PC-3 (cell line): ENCODE results near the gene ENO3. TPM values are rescaled to one million over a fixed set of nuclear protein-coding genes. Genes with fewer than 3 reads are reported as not detected.
"Not testable (repeated sequence)": the region's sequence is repeated elsewhere in the genome, so short reads cannot be mapped to it uniquely, and the experiment has no call there.

ENCODE experiments used
- ATAC-seq: fragments of 200-7000 bp; cut with Tn5 transposase; 2 replicates; pipeline ENCODE4 v1.9.1; 2020; ENCODE audit warnings: mild to moderate bottlenecking, moderate library complexity
- BruUV-seq: library from RNA; stranded (reverse); fragments of 400-500 nt; replicated peaks from 2 replicates; lab custom pipeline; 2021; lab: Mats Ljungman, UMichigan
- CTCF ChIA-PET: fragments of 300-600 bp; sonication (Branson Sonifier 250); formaldehyde crosslinking; loops from one replicate; lab custom pipeline; 2022; ENCODE audit warnings: antibody characterized with exemption; lab: Charles Lee
- POLR2A ChIA-PET: fragments of 300-600 bp; sonication (Branson Sonifier 250); formaldehyde crosslinking; loops from one replicate; lab custom pipeline; 2022; ENCODE audit warnings: antibody characterized with exemption; ENCODE audit not compliant: unreplicated experiment; lab: Charles Lee
- DNase-seq: peaks from one replicate; pipeline ENCODE4 v3.0.0-alpha.2; 2015
- H2AFZ ChIP-seq: fragments of 300-600 bp; sonication (generic); 2 replicates; pipeline ENCODE4 v1.6.0; 2016; ENCODE audit warnings: antibody characterized with exemption, low read length
- H3F3A ChIP-seq: fragments of 300-600 bp; sonication (generic); one replicate; pipeline ENCODE4 v1.6.0; 2017; ENCODE audit warnings: antibody characterized with exemption, low read length, control low read depth, mild to moderate bottlenecking; ENCODE audit not compliant: unreplicated experiment
- H3K27ac ChIP-seq: fragments of 300-600 bp; sonication (generic); 2 replicates; pipeline ENCODE4 v1.5.1; 2016; ENCODE audit warnings: mild to moderate bottlenecking, low read length
- H3K27me3 ChIP-seq: fragments of 300-600 bp; sonication (generic); 2 replicates; pipeline ENCODE4 v1.6.1; 2016; ENCODE audit warnings: low read length, mixed read lengths
- H3K36me3 ChIP-seq: fragments of 300-600 bp; sonication (generic); 2 replicates; pipeline ENCODE4 v1.6.1; 2016; ENCODE audit warnings: low read depth, mixed run types, low read length, mixed read lengths
- H3K4me1 ChIP-seq: fragments of 300-600 bp; sonication (generic); 2 replicates; pipeline ENCODE4 v1.5.1; 2016; ENCODE audit warnings: low read length; ENCODE audit not compliant: insufficient read depth
- H3K4me2 ChIP-seq: fragments of 300-600 bp; sonication (generic); 2 replicates; pipeline ENCODE4 v1.6.0; 2016; ENCODE audit warnings: low read length
- H3K4me3 ChIP-seq: fragments of 300-600 bp; sonication (generic); 2 replicates; pipeline ENCODE4 v1.5.1; 2016; ENCODE audit warnings: mild to moderate bottlenecking, low read length, mixed read lengths
- H3K79me2 ChIP-seq: fragments of 300-600 bp; sonication (generic); 2 replicates; pipeline ENCODE4 v1.6.1; 2017; ENCODE audit warnings: low read length, mixed read lengths
- H3K9ac ChIP-seq: fragments of 300-600 bp; sonication (generic); 2 replicates; pipeline ENCODE4 v1.6.0; 2016; ENCODE audit warnings: mild to moderate bottlenecking, low read length
- H3K9me2 ChIP-seq: fragments of 300-600 bp; sonication (generic); replicated peaks from 2 replicates; pipeline ENCODE4 v1.6.1; 2016; ENCODE audit warnings: mixed run types, low read length, mixed read lengths
- H3K9me3 ChIP-seq: fragments of 300-600 bp; sonication (generic); 2 replicates; pipeline ENCODE4 v1.6.1; 2016; ENCODE audit warnings: low read length, mixed read lengths
- H4K20me1 ChIP-seq: fragments of 300-600 bp; sonication (generic); 2 replicates; pipeline ENCODE4 v1.6.1; 2016; ENCODE audit warnings: low read length, mixed read lengths
- CTCF ChIP-seq: fragments of 300-600 bp; sonication (generic); conservative IDR thresholded peaks from 2 replicates; pipeline ENCODE4 v1.5.1; 2017; ENCODE audit warnings: antibody characterized with exemption, low read depth, mild to moderate bottlenecking, low read length
- EZH2 ChIP-seq: fragments of 300-600 bp; sonication (generic); IDR thresholded peaks from one replicate; pipeline ENCODE4 v1.6.1; 2017; ENCODE audit warnings: antibody characterized with exemption, mild to moderate bottlenecking, low read length; ENCODE audit not compliant: unreplicated experiment
- EZH2phosphoT487 ChIP-seq: fragments of 300-600 bp; sonication (generic); IDR thresholded peaks from 2 replicates; pipeline ENCODE4 v1.6.1; 2018; ENCODE audit warnings: mild to moderate bottlenecking, antibody characterized with exemption, low read length, borderline replicate concordance
- intact Hi-C: fragments of 100-400 bp; cut with micrococcal nuclease; formaldehyde crosslinking; loops from 2 replicates; pipeline ENCODE4 v1.9.0; 2023
- total RNA-seq: library from RNA; depleted of rRNA; stranded (reverse); fragments of >200 nt; gene quantifications from 2 replicates; pipeline ENCODE4 v1.2.3, GENCODE V29; 2014

ENO3 gene
- total RNA-seq, 1 experiment from 2014 or later, result 2.4 TPM

- TF ChIP-seq EZH2 (no peak), CTCF (no peak), EZH2phosphoT487 (no peak)
- POLR2A ChIA-PET, result no interaction called here
- no peaks in the 10 kb centered on the region for H3K9me3 ChIP-seq
Observed at GRCh38 chr17:4902540-4902939, 48.4 kb upstream of the ENO3 start.

GRCh38 chr17:4903051-4903818 lies 47.7 kb upstream of the ENO3 start, which contains the start of gene CHRNE:
Gene CHRNE (minus strand): TSS chr17:4903098. CDS start chr17:4903063, 35 bp downstream.
- POLR2A ChIA-PET, result interaction anchor here (0.6 kb wide), 1 partner anchor 37 kb away, joined by 3 read pairs; the partner anchor contains the start of genes RNF167 and SLC25A11

More at GRCh38 chr17:4902540-4902939, 48.4 kb upstream of the ENO3 start:
- Histone ChIP-seq H4K20me1 (no peaks in the 10 kb centered on the region), H3K4me2 (peak overlapping the region; percentile 77; the same call in 1 of the 2 replicates), H3F3A (no peaks in the 10 kb centered on the region), H3K27ac (no peak overlapping the region), H3K4me1 (peaks cover 10% of the 10 kb centered on the region), H3K9me2 (no peaks in the 10 kb centered on the region), H2AFZ (no peak overlapping the region), H3K9ac (no peak overlapping the region), H3K79me2 (no peaks in the 10 kb centered on the region), H3K36me3 (no peaks in the 10 kb centered on the region), H3K27me3 (no peaks in the 10 kb centered on the region), H3K4me3 (no peak overlapping the region)
- DNase-seq (no peak), ATAC-seq (no peak)
- BruUV-seq, result no TSS peak
- intact Hi-C loops, result no loop called here
- CTCF ChIA-PET, result no interaction called here

GRCh38 chr17:4906642-4907041 lies 44.3 kb upstream of the ENO3 start:
- peaks cover 17% of the 10 kb centered on the region for H3K4me1 ChIP-seq
- POLR2A ChIA-PET, CTCF ChIA-PET, H3F3A ChIP-seq, H3K27ac ChIP-seq, H3K27me3 ChIP-seq, H3K9me2 ChIP-seq, H4K20me1 ChIP-seq, H3K79me2 ChIP-seq, H3K4me2 ChIP-seq, H3K9ac ChIP-seq, H3K4me3 ChIP-seq, ATAC-seq, BruUV-seq, H3K36me3 ChIP-seq, DNase-seq, H2AFZ ChIP-seq, H3K9me3 ChIP-seq: not testable (repeated sequence)
- intact Hi-C loops, result loop anchor here (5.0 kb wide), 1 partner anchor 36 kb away; the partner anchor contains the start of genes RNF167 and SLC25A11

More at GRCh38 chr17:4903051-4903818, 47.7 kb upstream of the ENO3 start, which contains the start of gene CHRNE:
- H4K20me1 ChIP-seq, result no peaks in the 10 kb centered on the region
- no peaks in the 10 kb centered on the region for H3K9me3 ChIP-seq
- H3K79me2 ChIP-seq, result no peaks in the 10 kb centered on the region
- no peak within 1 kb of the TSS for H3K27ac ChIP-seq
- BruUV-seq, result no TSS peak
- CTCF ChIA-PET, result interaction anchor here (0.6 to 1.0 kb wide), 3 partner anchors 54 to 195 kb away, joined by 3 read pairs; partner anchors contain the start of gene PSMB6
- H3K9ac ChIP-seq, result no peak within 1 kb of the TSS
- no peaks in the 10 kb centered on the region for H3K9me2 ChIP-seq
- peak; percentile 84 for DNase-seq
- peak; percentile 78 for ATAC-seq
- H3K4me1 ChIP-seq, result peaks cover 10% of the 10 kb centered on the region
- intact Hi-C loops, result loop anchor here (1.0 kb wide), 1 partner anchor 116 kb away; no protein-coding TSS in a partner anchor
- H3K4me3 ChIP-seq, result peak within 1 kb of the TSS; percentile 40; the same call in 1 of the 2 replicates
- H3K4me2 ChIP-seq, result peak within 1 kb of the TSS; percentile 77
- no peaks in the 10 kb centered on the region for H3K36me3 ChIP-seq
- no peaks in the 10 kb centered on the region for H3F3A ChIP-seq
- no peaks in the 10 kb centered on the region for H3K27me3 ChIP-seq
- peak within 1 kb of the TSS; percentile 48; the same call in 1 of the 2 replicates for H2AFZ ChIP-seq
- TF ChIP-seq EZH2, result no peak
- TF ChIP-seq CTCF, result peak; percentile 70
